GM21717 (cell line): ENCODE data around the gene TFR2.

ENCODE experiments used
- ATAC-seq: cut with Tn5 transposase; IDR thresholded peaks from one replicate; pipeline ENCODE4 v1.9.1; 2021; ENCODE audit warnings: mild to moderate bottlenecking, moderate library complexity; ENCODE audit not compliant: unreplicated experiment

The TFR2 gene

DNA sequence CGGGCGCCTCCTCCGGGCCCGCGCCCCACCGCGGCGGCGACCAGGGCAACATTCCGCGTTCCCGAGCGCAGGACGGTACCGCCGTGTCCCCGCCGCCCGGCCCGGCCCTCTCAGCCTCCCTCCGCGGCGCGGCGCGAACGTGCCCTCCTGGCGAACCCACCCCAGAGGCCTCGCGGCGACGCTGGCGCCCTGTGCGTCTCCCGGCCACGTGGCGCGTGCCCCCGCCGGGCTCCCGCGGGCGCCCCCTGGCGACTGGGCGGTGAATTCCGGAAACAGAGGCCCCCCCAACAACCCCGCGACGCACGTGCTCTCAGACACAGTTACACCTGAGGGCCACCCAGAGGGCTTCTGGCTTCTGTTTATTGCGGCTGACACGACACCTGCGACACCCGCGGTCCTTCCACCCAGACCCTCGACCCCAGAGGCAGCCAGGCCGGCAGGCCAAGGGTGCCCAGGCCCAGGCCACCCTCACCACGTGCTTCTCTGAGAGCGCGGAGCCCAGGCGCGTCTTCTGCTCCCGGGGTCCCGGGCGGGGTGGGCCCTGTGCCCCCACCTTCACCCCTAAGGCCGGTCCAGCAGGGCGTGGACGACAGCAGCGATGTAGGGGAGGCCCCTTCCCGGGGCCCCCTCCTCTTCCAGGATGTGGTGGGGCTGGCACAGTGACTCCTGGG is 67.5 kb downstream of the TFR2 start, which contains the start of gene SAP25:
Gene SAP25, minus strand, starts transcription at position 210 of the 671 bp plus-strand sequence. Its CDS starts 158 bp downstream, at position 52.
- ATAC-seq: no peak

- no peak for ATAC-seq
These were observed 68.2 kb downstream of the TFR2 start for GRCh38 chr7:100572949-100573675.

GRCh38 chr7:100572281-100572948 is 68.9 kb downstream of the TFR2 start:
- ATAC-seq: no peak

GRCh38 chr7:100571829-100572116 is 69.6 kb downstream of the TFR2 start:
- ATAC-seq: no peak

- no peak for ATAC-seq
These were observed 70.2 kb downstream of the TFR2 start for GRCh38 chr7:100570954-100571828.
